ENCODE measurements around the gene FAH. TPM values are rescaled to one million over a fixed set of nuclear protein-coding genes. Genes with fewer than 3 reads are reported as not detected.

FAH gene
- total RNA-seq, 2 experiments from 2014 or later, result 58.9 to 61.0 TPM

- intact Hi-C loops (cut with micrococcal nuclease), result no loop called here
- Mint-ChIP-seq H3K9me3 (no peaks in the 10 kb centered on the region), H3K4me1 (ENCODE audit: low read depth) (no peaks in the 10 kb centered on the region), H3K27me3 (peaks cover 8% of the 10 kb centered on the region), H3K36me3 (ENCODE audit: low read depth) (no peaks in the 10 kb centered on the region), H3K4me3 (no peak overlapping the region), H3K27ac (no peak overlapping the region)
- POLR2A ChIA-PET, result no interaction called here
- CTCF ChIA-PET, result no interaction called here
- no peak for TF ChIP-seq CTCF (IDR thresholded peaks at IDR 0.05)
- ATAC-seq (no peak), DNase-seq (no peak)
Measured at GRCh38 chr15:80201256-80202015, 48.6 kb downstream of the FAH start.

GRCh38 chr15:80202016-80202315 lies 49.2 kb downstream of the FAH start:
- H3K4me3 Mint-ChIP-seq, result no peak overlapping the region
- H3K27me3 Mint-ChIP-seq, result peaks cover 13% of the 10 kb centered on the region
- intact Hi-C loops (cut with micrococcal nuclease), result no loop called here
- H3K27ac Mint-ChIP-seq, result no peak overlapping the region
- no peak for DNase-seq
- no peaks in the 10 kb centered on the region for H3K9me3 Mint-ChIP-seq
- POLR2A ChIA-PET, result no interaction called here
- H3K4me1 Mint-ChIP-seq (ENCODE audit: low read depth), result no peaks in the 10 kb centered on the region
- CTCF ChIA-PET, result no interaction called here
- no peak for TF ChIP-seq CTCF (IDR thresholded peaks at IDR 0.05)
- ATAC-seq, result no peak
- no peaks in the 10 kb centered on the region for H3K36me3 Mint-ChIP-seq (ENCODE audit: low read depth)

- ATAC-seq (no peak), DNase-seq (no peak)
- TF ChIP-seq CTCF (IDR thresholded peaks at IDR 0.05), result no peak
- intact Hi-C loops (cut with micrococcal nuclease), result no loop called here
- ChIA-PET CTCF (interaction anchor here (0.6 kb wide), 1 partner anchor 527 kb away, joined by 3 read pairs; no protein-coding TSS in a partner anchor), POLR2A (no interaction called here)
- Mint-ChIP-seq H3K27me3 (peaks cover 16% of the 10 kb centered on the region), H3K4me1 (ENCODE audit: low read depth) (no peaks in the 10 kb centered on the region), H3K4me3 (no peak overlapping the region), H3K9me3 (no peaks in the 10 kb centered on the region), H3K27ac (no peak overlapping the region), H3K36me3 (ENCODE audit: low read depth) (no peaks in the 10 kb centered on the region)
Measured at GRCh38 chr15:80202641-80203360, 50.0 kb downstream of the FAH start.

GRCh38 chr15:80203361-80203885 lies 50.6 kb downstream of the FAH start:
- peaks cover 17% of the 10 kb centered on the region for H3K27me3 Mint-ChIP-seq
- TF ChIP-seq CTCF (IDR thresholded peaks at IDR 0.05), result no peak
- no peak for ATAC-seq

GRCh38 chr15:80204231-80204630 lies 51.4 kb downstream of the FAH start:
- TF ChIP-seq CTCF (IDR thresholded peaks at IDR 0.05), result no peak
- ATAC-seq, result no peak
- intact Hi-C loops (cut with micrococcal nuclease), result no loop called here
- no peak for DNase-seq
- ChIA-PET CTCF (no interaction called here), POLR2A (no interaction called here)
- no peak overlapping the region for H3K4me3 Mint-ChIP-seq
- no peaks in the 10 kb centered on the region for H3K9me3 Mint-ChIP-seq
- H3K4me1 Mint-ChIP-seq (ENCODE audit: low read depth), result no peaks in the 10 kb centered on the region
- no peak overlapping the region for H3K27ac Mint-ChIP-seq
- H3K27me3 Mint-ChIP-seq, result peaks cover 19% of the 10 kb centered on the region
- no peaks in the 10 kb centered on the region for H3K36me3 Mint-ChIP-seq (ENCODE audit: low read depth)

More at GRCh38 chr15:80203361-80203885, 50.6 kb downstream of the FAH start:
- no peaks in the 10 kb centered on the region for H3K9me3 Mint-ChIP-seq
- no peak overlapping the region for H3K4me3 Mint-ChIP-seq
- no peak for DNase-seq
- H3K27ac Mint-ChIP-seq, result no peak overlapping the region
- POLR2A ChIA-PET, result no interaction called here
- intact Hi-C loops (cut with micrococcal nuclease), result no loop called here
- CTCF ChIA-PET, result interaction anchor here (0.6 kb wide), 1 partner anchor 528 kb away, joined by 3 read pairs; no protein-coding TSS in a partner anchor
- H3K4me1 Mint-ChIP-seq (ENCODE audit: low read depth), result no peaks in the 10 kb centered on the region
- no peaks in the 10 kb centered on the region for H3K36me3 Mint-ChIP-seq (ENCODE audit: low read depth)
